T47D (cell line): ENCODE data around the gene MICALL2.
"Not testable (repeated sequence)": the region's sequence is repeated elsewhere in the genome, so short reads cannot be mapped to it uniquely, and the experiment has no call there.

Experiments used
- DNase-seq, 2 experiments: peaks; one replicate each; pipeline versions ENCODE4 v3.0.0 to v3.0.0-alpha.2; 2011 to 2012; ENCODE audit warnings: low read depth in 1 of 2, low spot score in 1 of 2
- JUND ChIP-seq: IDR thresholded peaks from 2 replicates; pipeline ENCODE4 v1.6.1; 2012; ENCODE audit warnings: low read depth
- in situ Hi-C: cut with HindIII; loops from 2 replicates; pipeline ENCODE4 v1.10.0; 2016; ENCODE audit warnings: low sequenced_read_pairs, low pct_unique_long_range_greater_than_20kb

The MICALL2 gene

GRCh38 chr7:1447551-1448244 is 11.6 kb downstream of the MICALL2 start:
- TF ChIP-seq JUND = no peak
- in situ Hi-C loops = no loop called here
- DNase-seq = no peak

GRCh38 chr7:1447112-1447511 is 12.2 kb downstream of the MICALL2 start:
- DNase-seq = no peak
- in situ Hi-C loops = no loop called here
- no peak for TF ChIP-seq JUND

GRCh38 chr7:1446620-1447032 is 12.6 kb downstream of the MICALL2 start:
- in situ Hi-C loops = no loop called here
- no peak for TF ChIP-seq JUND
- DNase-seq = no peak

- in situ Hi-C loops = not testable (repeated sequence)
- DNase-seq = peak in 1 of 2 experiments; percentile 98
Measured at GRCh38 chr7:1446026-1446425, 13.2 kb downstream of the MICALL2 start.

- in situ Hi-C loops = no loop called here
- no peak for TF ChIP-seq JUND
- no peak for DNase-seq
Measured at GRCh38 chr7:1445341-1445740, 13.9 kb downstream of the MICALL2 start.

- in situ Hi-C loops = no loop called here
- DNase-seq = no peak
- TF ChIP-seq JUND = no peak
Measured at GRCh38 chr7:1444925-1445322, 14.3 kb downstream of the MICALL2 start.

- in situ Hi-C loops = no loop called here
- TF ChIP-seq JUND = no peak
- DNase-seq = no peak
Measured at GRCh38 chr7:1444214-1444924, 14.9 kb downstream of the MICALL2 start.

GRCh38 chr7:1443587-1444200 is 15.6 kb downstream of the MICALL2 start:
- in situ Hi-C loops, DNase-seq: not testable (repeated sequence)

GRCh38 chr7:1442355-1443124 is 16.7 kb downstream of the MICALL2 start:
- no peak for DNase-seq
- TF ChIP-seq JUND = no peak
- in situ Hi-C loops = no loop called here

GRCh38 chr7:1441615-1442354 is 17.5 kb downstream of the MICALL2 start:
- in situ Hi-C loops = no loop called here
- DNase-seq = no peak
- TF ChIP-seq JUND = no peak

- in situ Hi-C loops = no loop called here
- no peak for DNase-seq
Measured at GRCh38 chr7:1440620-1441019, 18.6 kb downstream of the MICALL2 start.

More at GRCh38 chr7:1440620-1441019, 18.6 kb downstream of the MICALL2 start:
- TF ChIP-seq JUND = no peak
